ENCODE measurements around the gene KCNK1.

- TF ChIP-seq, protein P1, sequence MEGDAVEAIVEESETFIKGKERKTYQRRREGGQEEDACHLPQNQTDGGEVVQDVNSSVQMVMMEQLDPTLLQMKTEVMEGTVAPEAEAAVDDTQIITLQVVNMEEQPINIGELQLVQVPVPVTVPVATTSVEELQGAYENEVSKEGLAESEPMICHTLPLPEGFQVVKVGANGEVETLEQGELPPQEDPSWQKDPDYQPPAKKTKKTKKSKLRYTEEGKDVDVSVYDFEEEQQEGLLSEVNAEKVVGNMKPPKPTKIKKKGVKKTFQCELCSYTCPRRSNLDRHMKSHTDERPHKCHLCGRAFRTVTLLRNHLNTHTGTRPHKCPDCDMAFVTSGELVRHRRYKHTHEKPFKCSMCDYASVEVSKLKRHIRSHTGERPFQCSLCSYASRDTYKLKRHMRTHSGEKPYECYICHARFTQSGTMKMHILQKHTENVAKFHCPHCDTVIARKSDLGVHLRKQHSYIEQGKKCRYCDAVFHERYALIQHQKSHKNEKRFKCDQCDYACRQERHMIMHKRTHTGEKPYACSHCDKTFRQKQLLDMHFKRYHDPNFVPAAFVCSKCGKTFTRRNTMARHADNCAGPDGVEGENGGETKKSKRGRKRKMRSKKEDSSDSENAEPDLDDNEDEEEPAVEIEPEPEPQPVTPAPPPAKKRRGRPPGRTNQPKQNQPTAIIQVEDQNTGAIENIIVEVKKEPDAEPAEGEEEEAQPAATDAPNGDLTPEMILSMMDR (IDR thresholded peaks at IDR 0.05 in 8 of 11, conservative IDR thresholded peaks at IDR 0.05 in 3 of 11), result no peak
- no peak for TF ChIP-seq POLR2AphosphoS5 (IDR thresholded peaks at IDR 0.05)
- TF ChIP-seq POLR2A (IDR thresholded peaks at IDR 0.05), result no peak
Observed at GRCh38 chr1:233608988-233609387, 4.9 kb upstream of the KCNK1 start.
